Measurements from ENCODE around the gene NAA10.
A peak's percentile ranks its signal among the peaks of the same experiment; 100 is the strongest.

NAA10 gene

DNA sequence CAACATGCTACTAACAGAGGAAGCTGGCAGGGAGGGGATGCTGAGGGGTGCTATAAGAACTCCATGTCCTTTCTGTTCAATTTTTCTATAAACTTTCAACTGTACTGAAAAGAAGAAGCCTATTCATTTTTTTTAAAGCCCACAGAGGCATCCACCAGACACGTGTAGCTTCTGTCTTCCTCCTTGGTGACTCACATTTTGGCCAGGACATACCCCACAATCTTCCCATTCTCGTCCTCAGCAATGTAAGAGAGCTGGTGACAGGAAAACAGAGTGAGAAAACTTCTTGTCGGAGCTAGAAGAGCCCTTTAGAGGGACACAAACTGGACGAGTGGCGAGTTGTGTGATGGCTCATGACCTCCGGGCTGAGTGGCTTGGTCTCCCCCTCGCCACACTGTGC lies 1.1 kb downstream of the NAA10 start:
- Histone ChIP-seq H3K4me1 (ENCODE audit: insufficient read depth, poor library complexity, severe bottlenecking) (no peaks in the 10 kb centered on the region), H3K4me3 (ENCODE audit: severe bottlenecking) (peak overlapping the region; percentile 90), H3K27me3 (ENCODE audit: insufficient read depth, poor library complexity, severe bottlenecking) (no peaks in the 10 kb centered on the region), H3K27ac (ENCODE audit: poor library complexity, severe bottlenecking) (peak overlapping the region; percentile 45), H3K9me3 (ENCODE audit: severe bottlenecking) (no peaks in the 10 kb centered on the region), H3K36me3 (ENCODE audit: low read depth) (peaks cover 12% of the 10 kb centered on the region)
- ATAC-seq (ENCODE audit: low read depth) = no peak
- TF ChIP-seq, protein P1, sequence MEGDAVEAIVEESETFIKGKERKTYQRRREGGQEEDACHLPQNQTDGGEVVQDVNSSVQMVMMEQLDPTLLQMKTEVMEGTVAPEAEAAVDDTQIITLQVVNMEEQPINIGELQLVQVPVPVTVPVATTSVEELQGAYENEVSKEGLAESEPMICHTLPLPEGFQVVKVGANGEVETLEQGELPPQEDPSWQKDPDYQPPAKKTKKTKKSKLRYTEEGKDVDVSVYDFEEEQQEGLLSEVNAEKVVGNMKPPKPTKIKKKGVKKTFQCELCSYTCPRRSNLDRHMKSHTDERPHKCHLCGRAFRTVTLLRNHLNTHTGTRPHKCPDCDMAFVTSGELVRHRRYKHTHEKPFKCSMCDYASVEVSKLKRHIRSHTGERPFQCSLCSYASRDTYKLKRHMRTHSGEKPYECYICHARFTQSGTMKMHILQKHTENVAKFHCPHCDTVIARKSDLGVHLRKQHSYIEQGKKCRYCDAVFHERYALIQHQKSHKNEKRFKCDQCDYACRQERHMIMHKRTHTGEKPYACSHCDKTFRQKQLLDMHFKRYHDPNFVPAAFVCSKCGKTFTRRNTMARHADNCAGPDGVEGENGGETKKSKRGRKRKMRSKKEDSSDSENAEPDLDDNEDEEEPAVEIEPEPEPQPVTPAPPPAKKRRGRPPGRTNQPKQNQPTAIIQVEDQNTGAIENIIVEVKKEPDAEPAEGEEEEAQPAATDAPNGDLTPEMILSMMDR (IDR thresholded peaks at IDR 0.05; ENCODE audit: poor library complexity, severe bottlenecking) = no peak
- no peak for DNase-seq (ENCODE audit: low spot score)

DNA sequence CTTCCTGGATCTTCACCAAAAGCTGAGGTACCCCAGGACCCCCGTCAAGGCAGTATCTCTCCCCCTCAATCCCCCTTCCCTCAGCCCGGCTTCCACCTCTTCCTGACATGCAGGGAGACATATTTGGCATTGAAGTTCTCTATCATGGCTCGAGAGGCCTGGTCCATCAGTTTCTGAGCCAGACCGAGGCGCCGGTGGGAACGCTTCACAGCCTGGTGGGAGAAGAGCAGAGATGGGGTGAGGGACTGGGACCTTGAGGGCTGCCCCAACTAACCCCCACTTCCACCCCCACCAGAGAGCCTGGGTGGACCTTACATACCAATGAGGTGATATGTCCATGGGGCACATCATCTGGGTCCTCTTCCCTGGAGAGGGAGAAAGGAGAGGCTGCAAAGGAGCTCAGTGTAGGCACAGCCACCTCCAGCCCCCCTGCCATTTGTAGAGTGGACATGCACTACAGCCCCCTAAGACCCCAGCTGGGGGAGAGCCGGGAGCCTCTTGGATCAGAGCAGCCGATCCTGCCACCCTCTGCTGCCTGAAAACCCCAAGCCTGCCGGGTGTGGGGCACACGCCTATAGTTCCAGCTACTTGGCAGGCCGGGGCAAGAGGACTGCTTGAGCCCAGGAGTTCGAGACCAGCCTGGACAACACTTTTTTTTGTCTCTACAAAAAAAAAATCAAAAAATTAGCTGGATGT lies 2.5 kb downstream of the NAA10 start:
- no peaks in the 10 kb centered on the region for H3K27me3 ChIP-seq (ENCODE audit: insufficient read depth, poor library complexity, severe bottlenecking)
- TF ChIP-seq, protein P1 (IDR thresholded peaks at IDR 0.05; ENCODE audit: poor library complexity, severe bottlenecking) = no peak

DNA sequence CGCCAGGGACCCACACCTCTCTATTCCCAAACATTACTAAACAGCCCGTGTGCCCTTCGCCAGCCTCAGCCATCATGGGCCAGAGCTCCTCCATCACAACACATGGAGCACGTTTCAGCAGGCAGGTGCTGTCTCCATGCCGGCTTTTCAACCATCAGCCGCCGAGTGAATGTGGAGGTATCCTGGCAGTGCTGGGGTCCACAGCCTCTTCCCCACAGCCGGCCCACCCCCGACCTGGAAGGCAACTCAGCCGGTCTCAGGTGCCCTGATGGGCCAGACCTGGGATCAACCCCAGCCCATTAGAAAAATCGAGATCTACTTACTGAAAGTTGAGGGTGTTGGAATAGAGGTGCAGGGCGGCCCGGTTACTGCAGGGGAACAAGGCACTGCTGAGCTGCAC lies 3.1 kb downstream of the NAA10 start:
- DNase-seq (ENCODE audit: low spot score) (no peak), ATAC-seq (ENCODE audit: low read depth) (no peak)
- Histone ChIP-seq H3K27ac (ENCODE audit: poor library complexity, severe bottlenecking) (no peak overlapping the region), H3K4me1 (ENCODE audit: insufficient read depth, poor library complexity, severe bottlenecking) (no peaks in the 10 kb centered on the region), H3K27me3 (ENCODE audit: insufficient read depth, poor library complexity, severe bottlenecking) (no peaks in the 10 kb centered on the region), H3K9me3 (ENCODE audit: severe bottlenecking) (no peaks in the 10 kb centered on the region), H3K4me3 (ENCODE audit: severe bottlenecking) (no peak overlapping the region), H3K36me3 (ENCODE audit: low read depth) (peaks cover 12% of the 10 kb centered on the region)
- TF ChIP-seq, protein P1 (IDR thresholded peaks at IDR 0.05; ENCODE audit: poor library complexity, severe bottlenecking) = no peak

More for the DNA sequence above, 2.5 kb downstream of the NAA10 start:
- ATAC-seq (ENCODE audit: low read depth) (no peak), DNase-seq (ENCODE audit: low spot score) (no peak)
- H3K4me1 ChIP-seq (ENCODE audit: insufficient read depth, poor library complexity, severe bottlenecking) = no peaks in the 10 kb centered on the region
- no peak overlapping the region for H3K4me3 ChIP-seq (ENCODE audit: severe bottlenecking)
- no peaks in the 10 kb centered on the region for H3K9me3 ChIP-seq (ENCODE audit: severe bottlenecking)
- peaks cover 12% of the 10 kb centered on the region for H3K36me3 ChIP-seq (ENCODE audit: low read depth)
- H3K27ac ChIP-seq (ENCODE audit: poor library complexity, severe bottlenecking) = no peak overlapping the region

DNA sequence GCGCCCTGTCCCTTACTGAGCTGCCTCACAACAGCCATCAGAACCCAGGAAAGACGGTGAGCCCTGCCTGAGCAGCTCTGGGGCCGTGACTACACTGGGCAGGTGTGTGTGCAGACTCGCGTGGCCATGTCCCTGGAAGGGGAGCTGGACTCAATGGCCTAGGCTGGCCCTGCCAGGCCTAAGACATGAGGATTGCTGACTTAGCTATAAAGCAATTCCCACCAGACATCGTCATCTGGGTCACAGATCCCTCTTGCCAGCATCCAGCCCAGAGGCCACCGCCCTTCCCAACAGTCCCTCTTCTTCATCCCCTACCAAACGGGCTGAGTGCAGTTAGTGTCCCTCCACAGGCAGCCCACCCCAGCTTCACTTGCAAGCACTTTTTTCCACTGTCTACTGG lies 3.7 kb downstream of the NAA10 start:
- H3K27ac ChIP-seq (ENCODE audit: poor library complexity, severe bottlenecking) = no peak overlapping the region
- H3K36me3 ChIP-seq (ENCODE audit: low read depth) = peaks cover 12% of the 10 kb centered on the region
- no peaks in the 10 kb centered on the region for H3K27me3 ChIP-seq (ENCODE audit: insufficient read depth, poor library complexity, severe bottlenecking)
- no peaks in the 10 kb centered on the region for H3K4me1 ChIP-seq (ENCODE audit: insufficient read depth, poor library complexity, severe bottlenecking)
- DNase-seq (ENCODE audit: low spot score) (no peak), ATAC-seq (ENCODE audit: low read depth) (no peak)
- TF ChIP-seq, protein P1 (IDR thresholded peaks at IDR 0.05; ENCODE audit: poor library complexity, severe bottlenecking) = no peak
- H3K9me3 ChIP-seq (ENCODE audit: severe bottlenecking) = no peaks in the 10 kb centered on the region
- no peak overlapping the region for H3K4me3 ChIP-seq (ENCODE audit: severe bottlenecking)

All from RWPE2 (cell line).